ENCODE results near the gene PAPPA.

The PAPPA gene

DNA sequence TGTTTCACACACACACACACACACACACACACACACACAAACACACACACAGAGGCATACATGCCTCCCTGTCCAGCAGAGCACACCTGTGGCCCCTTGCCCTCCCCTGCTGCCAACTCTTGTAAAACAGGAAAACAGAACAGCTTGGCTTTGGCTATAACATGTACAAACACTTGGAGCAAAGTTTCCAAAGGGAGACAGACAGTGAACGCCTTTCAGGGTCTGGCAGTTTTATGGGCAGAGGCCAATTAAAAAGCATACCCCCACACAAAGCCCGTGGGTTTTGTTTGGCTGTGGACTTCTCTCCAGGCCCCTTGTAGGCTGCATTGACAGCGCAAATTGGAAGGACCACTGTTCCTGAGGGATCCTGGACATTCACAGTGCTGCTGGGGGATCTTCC is 265.6 kb downstream of the PAPPA start:
- no peak for DNase-seq (ENCODE audit: low read depth in 2 of 2)

DNA sequence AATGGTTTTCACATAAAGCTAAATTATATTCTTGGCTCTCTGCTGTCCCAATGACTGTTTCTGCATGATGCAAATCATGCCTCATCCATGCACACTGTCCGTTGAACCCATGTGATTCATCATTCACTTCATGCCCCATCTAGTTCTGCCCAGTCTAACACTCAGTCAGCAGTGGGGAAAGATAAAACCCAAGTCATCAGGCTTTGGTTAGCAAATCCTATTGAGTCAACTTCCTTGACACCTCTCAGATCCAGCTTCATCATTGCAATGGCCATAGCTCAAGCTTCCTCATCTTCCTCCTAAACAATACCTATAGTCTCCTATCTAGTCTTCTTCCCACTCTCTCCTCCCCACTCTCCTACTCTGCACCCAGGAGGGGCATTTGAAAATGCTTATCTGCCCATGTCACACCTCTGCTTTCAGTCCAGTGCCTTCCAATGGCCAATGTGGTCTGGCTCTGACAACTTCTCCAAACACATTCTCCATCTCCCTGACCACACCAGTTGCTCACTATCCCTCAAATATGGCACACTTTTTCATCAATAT is 267.5 kb downstream of the PAPPA start:
- no peak for DNase-seq (ENCODE audit: low read depth in 2 of 2)

DNA sequence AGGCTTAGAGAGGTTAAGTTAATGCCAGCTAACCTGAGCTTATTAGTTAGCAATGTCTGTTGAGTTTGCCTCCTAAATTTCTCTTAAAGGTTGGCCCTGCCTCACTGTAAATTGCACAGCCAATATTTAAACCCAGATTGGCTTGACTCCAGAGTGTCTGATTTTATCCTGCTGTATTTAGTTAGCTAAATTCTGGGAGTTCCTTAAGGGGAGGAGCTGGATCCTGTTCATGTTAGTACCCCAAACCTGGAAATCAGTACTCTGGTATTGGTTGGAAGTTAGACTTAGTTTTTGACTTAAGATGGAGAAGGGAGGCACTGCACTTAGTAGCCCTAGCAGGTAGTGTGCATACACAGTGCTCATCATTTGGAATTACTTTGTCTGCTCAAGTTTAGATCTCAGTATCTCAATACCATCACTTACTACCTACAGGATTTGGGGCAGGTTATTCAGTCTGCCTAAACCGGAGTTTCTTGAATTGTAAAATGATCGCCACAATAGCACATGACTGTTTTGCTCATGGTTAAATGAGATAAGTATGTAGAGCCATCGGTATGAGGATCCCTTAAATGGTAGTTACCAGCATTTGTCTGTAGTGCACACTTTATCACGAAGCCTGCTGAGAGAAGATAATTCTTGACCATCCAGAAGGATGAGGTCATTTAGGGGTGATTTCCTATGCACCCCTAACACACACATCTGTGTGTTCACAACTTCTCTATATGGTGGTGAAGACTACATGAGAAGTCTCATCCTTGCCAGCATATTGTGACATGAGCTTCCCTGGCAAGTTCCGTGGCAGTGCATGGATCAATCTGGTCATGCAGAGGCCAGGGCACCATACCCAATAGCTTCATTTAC is 268.8 kb downstream of the PAPPA start:
- DNase-seq (ENCODE audit: low read depth in 2 of 2), result no peak

DNA sequence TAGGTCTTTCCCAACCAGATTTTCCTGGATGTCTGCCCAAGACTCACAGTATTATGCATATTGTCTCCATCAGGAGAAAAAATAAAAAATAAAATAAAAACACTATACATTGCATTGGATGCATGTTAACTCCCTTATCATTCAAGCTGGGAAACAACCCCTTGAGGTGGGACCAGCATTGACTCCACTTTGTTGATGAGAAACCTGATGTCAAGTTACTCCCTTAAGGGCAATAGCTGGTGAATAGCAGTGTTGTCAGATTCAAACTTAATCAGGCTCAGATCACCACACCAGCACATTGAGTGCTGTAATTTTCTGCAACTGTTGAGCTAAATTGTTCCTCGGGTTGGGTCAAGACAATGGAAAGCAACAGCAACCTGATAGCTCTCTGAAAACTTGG is 269.6 kb downstream of the PAPPA start:
- no peak for DNase-seq (ENCODE audit: low read depth in 2 of 2)

DNA sequence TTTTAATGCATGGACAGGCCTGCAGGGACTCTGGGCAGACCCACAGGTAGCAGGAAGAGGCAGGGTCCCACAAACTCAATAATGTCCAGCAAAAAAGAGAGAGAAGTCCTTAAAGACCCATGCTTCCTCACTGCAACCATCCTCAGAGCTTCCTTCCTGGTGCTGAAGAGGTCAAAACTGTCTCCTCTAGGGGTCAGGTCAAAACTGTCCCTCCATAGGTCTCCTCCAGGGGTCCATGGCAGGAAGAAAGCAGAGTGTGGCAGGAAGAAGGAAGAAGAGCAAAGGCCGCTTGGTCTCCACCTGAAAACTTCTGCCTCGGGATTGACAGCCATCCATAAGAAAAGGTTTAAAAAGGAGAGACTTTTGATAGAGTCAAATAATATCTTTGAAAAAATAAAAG is 271.7 kb downstream of the PAPPA start:
- DNase-seq (ENCODE audit: low read depth in 2 of 2), result no peak

DNA sequence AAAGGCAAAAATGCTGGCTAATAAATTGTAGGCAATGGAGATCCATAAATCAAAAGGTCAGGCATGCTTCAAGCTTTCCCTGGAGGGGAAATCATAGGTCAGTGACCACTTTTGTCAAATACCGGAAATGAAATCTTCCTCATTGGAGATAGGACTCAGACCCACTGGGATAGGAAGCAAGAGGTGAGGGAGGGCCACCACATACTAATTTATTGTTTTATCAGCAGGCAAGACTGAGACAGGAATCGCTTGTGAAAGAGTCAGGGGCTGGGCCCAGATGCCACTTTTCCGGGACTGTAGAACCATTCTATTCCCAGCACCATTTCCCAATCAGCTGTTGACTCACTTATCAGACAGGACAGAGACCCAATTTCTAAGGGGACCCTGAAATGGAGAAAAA is 277.3 kb downstream of the PAPPA start:
- DNase-seq (ENCODE audit: low read depth in 2 of 2), result no peak

DNA sequence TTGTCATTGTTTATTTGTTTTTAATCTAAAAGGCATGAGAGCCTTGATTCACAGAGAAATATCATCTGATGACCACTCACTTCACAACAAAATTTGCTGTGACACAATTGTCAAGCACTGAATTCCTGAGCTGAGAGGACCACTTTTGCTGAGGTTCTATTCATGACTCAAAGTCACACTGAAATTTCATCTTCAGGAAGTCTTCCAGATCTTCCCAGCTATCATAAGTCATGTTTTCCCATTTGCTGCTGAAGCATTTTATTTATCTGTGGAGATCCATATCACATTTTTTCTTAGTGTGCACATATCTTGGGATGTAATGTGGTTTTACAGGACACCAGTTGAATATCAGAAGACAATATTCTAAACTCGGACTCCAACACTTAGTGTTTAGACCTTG is 278.5 kb downstream of the PAPPA start:
- DNase-seq (ENCODE audit: low read depth in 2 of 2), result no peak

DNA sequence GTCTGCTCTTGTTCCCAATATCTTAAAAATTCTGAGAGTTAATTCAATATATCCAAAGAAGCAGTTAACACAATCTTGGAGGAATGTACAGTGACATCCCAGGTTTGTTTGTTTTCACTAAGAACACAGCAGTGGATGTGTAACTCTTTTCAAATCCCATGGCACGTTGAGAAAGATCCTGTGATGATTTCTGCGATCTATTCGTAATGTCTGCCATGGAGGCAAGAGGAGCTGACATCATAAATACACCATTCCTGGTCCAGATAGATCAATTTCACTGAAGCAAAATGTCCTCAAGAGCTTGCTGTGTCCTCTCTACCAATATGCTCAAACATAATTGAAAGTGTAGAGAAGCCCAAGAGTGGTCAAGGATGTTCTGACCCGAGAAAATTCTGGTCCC is 280.7 kb downstream of the PAPPA start:
- DNase-seq (ENCODE audit: low read depth in 2 of 2), result no peak

DNA sequence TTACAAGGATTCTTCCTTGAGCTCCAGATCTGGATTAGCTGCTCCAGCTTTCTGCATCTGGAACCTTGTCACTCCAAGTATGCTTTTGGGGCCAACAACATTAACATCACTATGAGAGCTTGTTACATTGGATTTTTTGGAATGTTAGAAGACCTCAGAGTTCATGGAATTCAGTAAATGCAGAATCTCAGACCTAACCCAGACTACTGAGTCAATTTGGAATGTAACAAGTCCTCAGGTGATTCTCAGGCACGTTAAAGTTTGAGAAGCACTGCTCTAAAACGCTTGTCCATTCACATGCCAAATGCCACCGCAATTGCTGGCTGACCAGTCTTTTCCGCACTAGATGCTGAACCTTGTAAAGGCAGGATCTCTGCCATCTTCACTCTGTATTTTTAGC is 282.1 kb downstream of the PAPPA start:
- DNase-seq (ENCODE audit: low read depth in 2 of 2), result no peak

DNA sequence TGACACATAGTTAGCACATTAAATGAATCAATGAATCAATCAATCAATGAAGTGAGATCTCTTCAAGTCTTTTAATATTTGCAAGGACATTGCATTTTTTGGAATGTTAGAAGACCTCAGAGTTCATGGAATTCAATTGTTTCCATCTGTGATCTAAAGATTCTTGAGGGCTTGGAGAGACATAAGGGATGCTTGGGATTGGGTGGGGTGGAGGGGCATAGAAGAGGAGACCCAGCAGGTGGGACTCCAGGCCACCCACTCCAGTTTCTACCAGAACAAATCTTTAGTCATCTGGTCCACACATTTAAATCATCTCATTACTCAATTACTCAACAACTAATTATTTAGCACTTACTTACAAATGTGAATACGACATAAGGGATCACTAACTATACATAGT is 282.5 kb downstream of the PAPPA start:
- DNase-seq (ENCODE audit: low read depth in 2 of 2), result no peak

DNA sequence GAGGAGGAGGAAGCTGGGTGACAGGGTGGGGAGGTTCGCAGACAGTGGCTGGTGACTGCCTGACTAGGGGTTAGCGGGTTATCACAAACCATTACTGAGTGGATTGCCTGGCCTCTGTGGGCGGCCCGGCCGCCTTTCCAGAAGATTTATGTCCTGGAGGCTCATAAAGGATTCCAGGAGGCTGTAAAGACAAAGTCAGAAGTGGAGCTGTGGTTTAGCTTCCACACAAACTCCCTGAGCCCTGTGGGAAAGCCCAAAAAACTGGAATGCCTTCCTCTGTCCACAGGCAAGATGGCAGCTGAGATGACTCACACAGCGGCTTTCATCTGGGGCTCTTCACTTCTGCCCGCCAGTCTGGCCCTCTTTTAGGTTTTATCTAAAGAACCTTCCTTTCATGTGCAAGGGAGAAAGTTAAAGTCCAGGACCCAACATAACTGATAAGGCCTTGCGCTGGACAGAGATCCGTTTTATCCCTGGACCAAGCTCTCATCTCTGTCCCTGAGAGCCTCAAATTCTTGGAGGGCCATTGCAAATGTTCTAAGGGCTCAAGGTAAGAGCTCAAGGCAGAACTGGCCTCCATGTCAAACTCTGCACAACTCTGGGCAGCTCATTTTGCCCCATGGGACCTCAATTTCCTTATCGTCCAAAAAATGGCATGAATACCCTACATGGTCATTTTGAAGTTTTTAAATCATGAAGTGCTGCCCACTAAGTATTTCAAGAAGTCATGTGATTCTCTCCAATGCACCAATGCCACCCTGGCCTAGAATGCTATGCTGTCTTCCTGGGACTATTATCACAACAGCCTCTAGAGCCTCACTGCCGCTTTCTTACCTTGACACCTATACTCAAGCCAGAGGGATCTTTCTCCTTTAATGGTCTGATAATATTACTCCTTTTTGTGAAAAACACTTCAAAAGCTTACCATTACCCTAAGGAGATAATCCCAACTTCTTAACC is 284.1 kb downstream of the PAPPA start:
- no peak for DNase-seq (ENCODE audit: low read depth in 2 of 2)

DNA sequence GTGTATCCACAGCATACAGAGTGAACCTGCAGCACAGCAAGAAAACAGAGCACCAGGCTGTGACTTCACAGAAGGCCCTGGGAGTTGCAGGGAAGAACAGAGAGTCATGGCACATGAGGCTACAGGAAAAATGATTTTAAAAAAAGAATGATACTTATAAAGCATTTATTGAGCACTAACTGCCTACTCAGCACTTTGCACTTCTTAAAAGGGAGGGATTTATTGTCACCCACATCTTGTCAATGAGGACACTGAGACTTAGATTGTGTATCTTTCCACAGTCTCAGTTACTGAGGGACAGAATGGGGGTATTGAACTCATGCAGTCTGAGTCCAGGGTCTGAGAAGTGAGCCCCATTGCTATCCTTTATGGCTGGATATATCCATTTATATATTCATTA is 288.9 kb downstream of the PAPPA start:
- no peak for DNase-seq (ENCODE audit: low read depth in 2 of 2)

DNA sequence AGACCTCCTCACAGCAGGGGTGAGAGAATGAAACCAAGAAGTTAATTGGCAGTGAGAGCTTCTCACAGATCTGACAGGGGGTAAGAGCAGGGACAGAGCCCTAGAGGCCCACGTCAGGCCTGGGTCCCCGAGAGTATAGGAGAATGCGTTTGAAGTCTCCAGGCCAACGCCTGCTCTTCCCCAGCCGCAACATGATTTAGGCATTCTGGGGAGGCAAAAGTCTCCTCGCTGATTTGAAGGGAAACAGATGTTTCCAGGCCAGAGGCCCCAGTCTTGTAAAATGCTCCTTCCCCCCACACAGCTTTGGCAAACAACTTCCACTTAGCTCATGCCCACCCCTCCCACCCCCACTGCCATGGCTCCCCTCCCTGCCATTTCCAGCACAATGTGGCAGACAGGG is 294.3 kb downstream of the PAPPA start:
- DNase-seq (ENCODE audit: low read depth in 2 of 2), result no peak

DNA sequence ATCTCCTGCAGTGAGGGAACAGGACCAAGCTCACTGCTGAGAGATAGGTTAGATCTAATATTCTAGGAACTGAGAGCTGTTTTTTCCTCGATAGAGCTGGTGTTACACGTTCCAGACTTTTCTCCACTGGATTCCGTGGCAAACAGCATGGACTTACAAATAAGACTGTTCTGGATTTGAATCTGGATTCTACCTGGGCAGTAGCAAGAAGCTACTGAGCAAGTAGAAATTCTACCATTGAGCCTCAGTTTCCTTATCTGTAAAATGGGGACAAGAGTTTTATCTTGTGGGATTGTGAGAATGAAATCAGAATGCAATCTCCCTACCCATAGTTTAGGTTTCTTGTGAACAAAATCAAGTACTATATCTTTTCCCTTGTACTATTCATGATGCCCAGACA is 294.8 kb downstream of the PAPPA start:
- DNase-seq (ENCODE audit: low read depth in 2 of 2), result no peak

DNA sequence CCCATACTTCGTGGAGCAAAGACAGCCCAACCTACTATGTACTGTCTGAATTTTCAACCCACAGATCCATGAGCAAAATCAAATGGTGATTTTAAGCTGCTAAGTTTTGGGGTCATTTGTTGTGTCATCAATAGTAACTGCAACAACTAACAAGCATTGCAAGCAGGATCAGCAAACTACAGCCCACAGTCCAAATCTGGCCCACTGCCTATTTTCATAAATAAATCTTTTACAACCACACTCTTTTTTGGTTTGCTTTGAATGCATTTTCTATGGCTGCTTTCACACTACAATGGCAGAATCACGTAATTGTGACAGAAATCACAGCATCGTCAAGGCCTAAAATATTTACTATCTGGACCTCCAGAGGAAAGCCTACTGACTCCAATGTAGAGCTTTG is 296.4 kb downstream of the PAPPA start:
- DNase-seq (ENCODE audit: low read depth in 2 of 2), result no peak

DNA sequence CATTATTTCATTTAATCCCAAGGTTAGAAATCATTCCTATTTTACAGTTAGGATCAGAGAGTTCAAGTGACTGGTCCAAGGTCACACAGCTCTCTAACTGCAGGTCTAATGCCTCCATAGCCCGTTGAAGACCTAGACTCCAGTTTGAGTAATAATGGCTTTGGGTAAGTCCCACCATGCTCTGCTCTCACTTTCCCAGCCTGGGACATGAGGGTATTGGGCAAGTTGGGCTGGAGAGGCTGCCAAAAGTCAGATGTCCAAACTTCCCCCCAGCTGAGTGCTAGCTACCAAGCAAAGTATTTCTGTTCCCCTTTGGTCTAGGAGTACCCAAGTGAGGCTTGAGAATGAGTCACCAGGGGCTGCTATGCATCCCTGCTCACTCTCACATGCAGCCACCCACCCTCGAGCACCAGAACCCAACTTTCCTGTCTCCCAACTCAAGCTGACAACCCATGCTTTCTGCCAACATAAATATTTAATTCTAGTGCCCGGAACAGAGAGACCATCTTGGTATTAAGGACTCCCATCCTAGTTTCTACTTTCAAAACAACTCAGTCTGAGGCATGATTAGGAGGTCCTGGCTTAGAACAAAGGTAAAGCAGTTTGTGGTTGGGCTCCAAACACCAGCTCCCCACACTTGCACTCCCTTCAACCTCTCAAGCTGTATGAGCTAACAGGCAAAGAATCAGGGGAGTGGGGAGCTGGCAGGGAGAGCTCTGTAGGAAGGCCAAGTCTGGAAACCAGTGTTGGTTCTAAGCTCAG is 297.0 kb downstream of the PAPPA start:
- DNase-seq (ENCODE audit: low read depth in 2 of 2), result no peak

DNA sequence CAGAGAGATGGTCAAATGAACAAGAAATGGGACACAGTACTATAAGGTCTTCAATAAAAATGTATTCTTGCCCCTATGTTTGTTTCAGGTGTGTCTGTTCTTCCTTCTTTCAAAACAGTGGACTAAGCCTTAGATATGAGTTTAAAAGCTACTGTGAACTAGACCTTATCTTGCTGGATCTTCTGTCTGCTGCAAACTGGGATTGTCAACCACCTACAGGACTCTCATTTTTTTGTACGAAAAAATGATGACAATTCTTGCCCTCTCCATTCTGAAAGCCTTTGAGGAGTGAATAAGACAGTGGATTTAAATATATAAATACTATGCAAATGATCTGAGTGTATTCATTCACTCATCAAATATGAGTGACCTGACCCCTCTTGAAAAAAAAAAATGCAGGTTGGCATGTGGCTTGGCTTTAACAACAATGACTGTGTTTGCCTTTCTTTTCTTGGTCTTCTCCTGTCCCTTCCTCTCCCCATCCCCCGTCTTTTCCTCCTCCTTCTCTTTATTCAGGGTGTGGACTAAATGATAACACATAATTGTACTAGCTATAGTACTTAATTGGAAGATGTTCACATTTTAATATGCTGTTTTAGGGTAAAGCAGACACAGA is 298.0 kb downstream of the PAPPA start:
- no peak for DNase-seq (ENCODE audit: low read depth in 2 of 2)

Measured in stimulated activated CD8-positive, alpha-beta memory T cell treated with anti-CD3 and anti-CD28 coated beads, Interleukin-2, amount 100 ng/mL, for 48 hours (primary cell).